ENCODE results near the gene FAM131A. TPM values are rescaled to one million over a fixed set of nuclear protein-coding genes. Genes with fewer than 3 reads are reported as not detected.

Gene FAM131A
- total and polyA plus RNA-seq, 10 of the 15 experiments (the other 5 are each of a cell fraction or from before 2014, with no cell fraction given) = 0.31 to 4.5 (median 1.5) TPM

- TF ChIP-seq HSF1 (IDR thresholded peaks at IDR 0.05; ENCODE audit: low read depth, low read length) (no peak), E4F1 (IDR thresholded peaks at IDR 0.05; ENCODE audit: borderline replicate concordance, partially characterized antibody) (no peak), KDM1A (IDR thresholded peaks at IDR 0.05; ENCODE audit: borderline replicate concordance) (no peak), ATF2 (IDR thresholded peaks at IDR 0.05; ENCODE audit: low read length) (no peak), NR2F1 (conservative IDR thresholded peaks at IDR 0.05) (0 out of 2 replicates have a peak, but pooled peaks have one; percentile 30), LARP7 (IDR thresholded peaks at IDR 0.05) (peak; percentile 75; the same call in 1 of the 2 replicates), POLR2A (IDR thresholded peaks at IDR 0.05; ENCODE audit: low read depth, low read length) (peak; percentile 88), NFYA (IDR thresholded peaks at IDR 0.05; ENCODE audit: borderline replicate concordance, low read depth, low read length) (no peak), SMARCA5 (IDR thresholded peaks at IDR 0.05) (no peak), MTA3 (IDR thresholded peaks at IDR 0.05; ENCODE audit: borderline replicate concordance, low read length) (no peak), ATF3 (IDR thresholded peaks at IDR 0.05; ENCODE audit: borderline replicate concordance, extremely low read depth, low read depth, low read length) (no peak), CBX3 (IDR thresholded peaks at IDR 0.05; ENCODE audit: borderline replicate concordance, low read depth) (no peak), IKZF1 (conservative IDR thresholded peaks at IDR 0.05) (peak; percentile 67; the same call in 1 of the 2 replicates), E2F4 (IDR thresholded peaks at IDR 0.05; ENCODE audit: low read depth, low read length) (no peak), RBBP5 (conservative IDR thresholded peaks at IDR 0.05) (no peak), CREM (IDR thresholded peaks at IDR 0.05; ENCODE audit: low read depth) (0 out of 2 replicates have a peak, but pooled peaks have one; percentile 29), CBFB (IDR thresholded peaks at IDR 0.05; ENCODE audit: low read depth) (peak; percentile 55; the same call in 1 of the 2 replicates), EZH2 (IDR thresholded peaks at IDR 0.05; ENCODE audit: borderline replicate concordance, control insufficient read depth, low read depth, low read length) (no peak), ATF7 (IDR thresholded peaks at IDR 0.05; ENCODE audit: low read depth) (no peak), SP1 (IDR thresholded peaks at IDR 0.05; ENCODE audit: low read depth, low read length) (no peak), BCL3 (IDR thresholded peaks at IDR 0.05; ENCODE audit: borderline replicate concordance, insufficient read depth, low read depth, low read length, poor library complexity, severe bottlenecking) (no peak), MAX (IDR thresholded peaks at IDR 0.05; ENCODE audit: low read depth, low read length) (peak; percentile 49; the same call in 1 of the 2 replicates), SREBF1 (IDR thresholded peaks at IDR 0.05; ENCODE audit: low read length) (peak; percentile 65; the same call in 1 of the 2 replicates)
Measured at GRCh38 chr3:184298759-184299487, 38.5 kb upstream of the FAM131A start, which contains the start of gene PSMD2 (continued).
